ENCODE results near the gene IRX6.

Gene IRX6

GRCh38 chr16:55330781-55331647 is 7.0 kb downstream of the IRX6 start:
- TF ChIP-seq CTCF (IDR thresholded peaks at IDR 0.05) = no peak
- H3K4me3 ChIP-seq (ENCODE audit: low read depth, low read length) = no peak overlapping the region
- no peaks in the 10 kb centered on the region for H3K9me3 ChIP-seq (ENCODE audit: control insufficient read depth, low read length)
- no peaks in the 10 kb centered on the region for H3K36me3 ChIP-seq (ENCODE audit: control insufficient read depth, insufficient read depth, low read length)
- no peaks in the 10 kb centered on the region for H3K27me3 ChIP-seq (ENCODE audit: control insufficient read depth, insufficient read depth, low read length)
- no peak overlapping the region for H3K27ac ChIP-seq
- H3K79me2 ChIP-seq = no peaks in the 10 kb centered on the region
- no peak overlapping the region for H2AFZ ChIP-seq
- H3K4me2 ChIP-seq (ENCODE audit: low read length) = peak overlapping the region; percentile 47
- no peaks in the 10 kb centered on the region for H3K4me1 ChIP-seq
- no peak overlapping the region for H3K9ac ChIP-seq

GRCh38 chr16:55331648-55332185 is 7.7 kb downstream of the IRX6 start:
- Histone ChIP-seq H3K27me3 (ENCODE audit: control insufficient read depth, insufficient read depth, low read length) (no peaks in the 10 kb centered on the region), H3K9ac (no peak overlapping the region), H3K4me2 (ENCODE audit: low read length) (peak overlapping the region; percentile 47), H2AFZ (no peak overlapping the region), H3K9me3 (ENCODE audit: control insufficient read depth, low read length) (no peaks in the 10 kb centered on the region), H3K79me2 (no peaks in the 10 kb centered on the region), H3K4me3 (ENCODE audit: low read depth, low read length) (no peak overlapping the region), H3K36me3 (ENCODE audit: control insufficient read depth, insufficient read depth, low read length) (no peaks in the 10 kb centered on the region), H3K4me1 (no peaks in the 10 kb centered on the region), H3K27ac (no peak overlapping the region)
- no peak for TF ChIP-seq CTCF (IDR thresholded peaks at IDR 0.05)

GRCh38 chr16:55333684-55334083 is 9.7 kb downstream of the IRX6 start:
- Histone ChIP-seq H2AFZ (no peak overlapping the region), H3K79me2 (no peaks in the 10 kb centered on the region), H3K9ac (no peak overlapping the region), H3K27me3 (ENCODE audit: control insufficient read depth, insufficient read depth, low read length) (no peaks in the 10 kb centered on the region), H3K9me3 (ENCODE audit: control insufficient read depth, low read length) (no peaks in the 10 kb centered on the region), H3K27ac (no peak overlapping the region), H3K4me3 (ENCODE audit: low read depth, low read length) (no peak overlapping the region), H3K4me2 (ENCODE audit: low read length) (no peak overlapping the region), H3K36me3 (ENCODE audit: control insufficient read depth, insufficient read depth, low read length) (no peaks in the 10 kb centered on the region), H3K4me1 (no peaks in the 10 kb centered on the region)
- TF ChIP-seq CTCF (IDR thresholded peaks at IDR 0.05) = no peak

GRCh38 chr16:55338646-55339045 is 14.6 kb downstream of the IRX6 start:
- Histone ChIP-seq H3K4me3 (ENCODE audit: low read depth, low read length) (no peak overlapping the region), H3K4me2 (ENCODE audit: low read length) (no peak overlapping the region), H3K4me1 (no peaks in the 10 kb centered on the region), H3K9ac (no peak overlapping the region), H3K79me2 (no peaks in the 10 kb centered on the region), H3K27ac (no peak overlapping the region), H3K27me3 (ENCODE audit: control insufficient read depth, insufficient read depth, low read length) (no peaks in the 10 kb centered on the region), H3K36me3 (ENCODE audit: control insufficient read depth, insufficient read depth, low read length) (no peaks in the 10 kb centered on the region), H2AFZ (no peak overlapping the region), H3K9me3 (ENCODE audit: control insufficient read depth, low read length) (no peaks in the 10 kb centered on the region)
- TF ChIP-seq CTCF (IDR thresholded peaks at IDR 0.05) = no peak
